H1 (cell line): ENCODE data around the gene B9D1. TPM values are rescaled to one million over a fixed set of nuclear protein-coding genes. Genes with fewer than 3 reads are reported as not detected.

Source experiments
- CTCF ChIA-PET: fragments of 300-600 bp; sonication (Branson Sonifier 250); formaldehyde crosslinking; loops from one replicate; lab custom pipeline; 2021; ENCODE audit not compliant: partially characterized antibody; lab: Charles Lee
- POLR2A ChIA-PET: fragments of 300-600 bp; sonication (Branson Sonifier 250); formaldehyde crosslinking; loops from one replicate; lab custom pipeline; 2021; ENCODE audit warnings: inconsistent platforms; ENCODE audit not compliant: partially characterized antibody; lab: Charles Lee
- DNase-seq, 2 experiments: peaks; one replicate each; pipeline versions ENCODE4 v3.0.0 to v3.0.0-alpha.2; 2010 to 2022; ENCODE audit warnings: low spot score in 2 of 2, low read depth in 1 of 2, mixed read lengths in 1 of 2
- FAIRE-seq: peaks from 2 replicates; lab custom pipeline; 2011; peaks lifted over from hg19 to GRCh38; lab: Jason Lieb, UNC
- H2AFZ ChIP-seq: 2 replicates; pipeline ENCODE4 v1.8.1; 2012; ENCODE audit warnings: low read length, inconsistent platforms
- H2AK5ac ChIP-seq: 2 replicates; pipeline ENCODE4 v1.6.1; 2013; ENCODE audit warnings: low read depth, low read length
- H2BK120ac ChIP-seq: replicated peaks from 2 replicates; pipeline ENCODE3; 2013; ENCODE audit warnings: low read depth, low read length, inconsistent platforms
- H2BK12ac ChIP-seq: 2 replicates; pipeline ENCODE4 v1.6.1; 2013; ENCODE audit warnings: low read depth, low read length
- H2BK15ac ChIP-seq: 2 replicates; pipeline ENCODE4 v1.6.1; 2013; ENCODE audit warnings: low read length
- H2BK20ac ChIP-seq: 2 replicates; pipeline ENCODE4 v1.6.1; 2013; ENCODE audit warnings: low read length
- H2BK5ac ChIP-seq: 2 replicates; pipeline ENCODE4 v1.6.1; 2013; ENCODE audit warnings: low read depth, low read length
- H3K14ac ChIP-seq: 2 replicates; pipeline ENCODE4 v1.6.1; 2013; ENCODE audit warnings: inconsistent platforms; ENCODE audit not compliant: insufficient read length
- H3K18ac ChIP-seq: 2 replicates; pipeline ENCODE4 v1.6.1; 2013; ENCODE audit warnings: low read length; ENCODE audit errors: extremely low read depth
- H3K23ac ChIP-seq: 2 replicates; pipeline ENCODE4 v1.6.1; 2013; ENCODE audit warnings: inconsistent platforms; ENCODE audit not compliant: insufficient read length
- H3K23me2 ChIP-seq: 2 replicates; pipeline ENCODE4 v1.6.1; 2013; ENCODE audit warnings: low read depth, low read length
- H3K27ac ChIP-seq: 2 replicates; pipeline ENCODE4 v1.6.1; 2011; ENCODE audit warnings: low read depth, low read length, inconsistent platforms
- H3K27me3 ChIP-seq, 4 experiments: replicated peaks in 1 of 4; 1 replicate in 1 of 4; 2 replicates in 3 of 4; pipeline versions ENCODE4 v1.6.1 to v1.8.1; 2011 to 2013; ENCODE audit warnings: low read length in 3 of 4, mild to moderate bottlenecking in 3 of 4, inconsistent platforms in 2 of 4, mixed read lengths in 2 of 4, moderate library complexity in 1 of 4; ENCODE audit not compliant: control insufficient read depth in 3 of 4, insufficient read depth in 3 of 4; ENCODE audit errors: extremely low read depth in 1 of 4
- H3K36me3 ChIP-seq, 4 experiments: 2 replicates each; pipeline versions ENCODE4 v1.6.1 to v1.8.1; 2011 to 2013; ENCODE audit warnings: mild to moderate bottlenecking in 4 of 4, low read length in 3 of 4, moderate library complexity in 2 of 4, control low read depth in 1 of 4, inconsistent platforms in 1 of 4; ENCODE audit not compliant: insufficient read depth in 4 of 4, control insufficient read depth in 2 of 4
- H3K4ac ChIP-seq: replicated peaks from 2 replicates; pipeline ENCODE3; 2013; ENCODE audit warnings: low read length, low read depth, mixed read lengths, inconsistent platforms; ENCODE audit not compliant: insufficient read length
- H3K4me1 ChIP-seq, 4 experiments: replicated peaks in 1 of 4; 1 replicate in 1 of 4; 2 replicates in 3 of 4; pipeline versions ENCODE4 v1.6.1 to v1.8.1; 2011 to 2013; ENCODE audit warnings: low read length in 3 of 4, inconsistent platforms in 2 of 4, mixed read lengths in 1 of 4; ENCODE audit not compliant: insufficient read depth in 4 of 4, control insufficient read depth in 3 of 4
- H3K4me2 ChIP-seq, 2 experiments: 2 replicates each; pipeline versions ENCODE4 v1.6.1 to v1.8.1; 2011 to 2013; ENCODE audit warnings: low read depth in 2 of 2, low read length in 2 of 2, control low read depth in 1 of 2, inconsistent platforms in 1 of 2, mild to moderate bottlenecking in 1 of 2; ENCODE audit not compliant: insufficient read depth in 1 of 2
- H3K4me3 ChIP-seq, 4 experiments: fragments of 200-600, 300-600 bp in 1 of 4; sonication (generic), shearing (Covaris generic), sonication (Bioruptor Twin) in 1 of 4; 2 replicates each; pipeline versions ENCODE4 v1.5.1 to v1.8.1; 2011 to 2016; ENCODE audit warnings: low read length in 4 of 4, low read depth in 3 of 4, control low read depth in 2 of 4, inconsistent platforms in 2 of 4, mild to moderate bottlenecking in 2 of 4, mixed read lengths in 1 of 4, moderate library complexity in 1 of 4; ENCODE audit not compliant: insufficient read depth in 2 of 4; ENCODE audit errors: extremely low read depth in 1 of 4
- H3K56ac ChIP-seq: replicated peaks from 2 replicates; pipeline ENCODE3; 2013; ENCODE audit warnings: low read depth, mild to moderate bottlenecking, mixed read lengths, low read length, inconsistent platforms; ENCODE audit not compliant: insufficient read length
- H3K79me1 ChIP-seq: 2 replicates; pipeline ENCODE4 v1.6.1; 2013; ENCODE audit warnings: low read depth, low read length, control low read depth
- H3K79me2 ChIP-seq, 2 experiments: 2 replicates each; pipeline versions ENCODE4 v1.6.1 to v1.8.1; 2012 to 2013; ENCODE audit warnings: low read length in 2 of 2, mild to moderate bottlenecking in 2 of 2, inconsistent platforms in 1 of 2; ENCODE audit not compliant: insufficient read depth in 2 of 2, control insufficient read depth in 1 of 2
- H3K9ac ChIP-seq, 4 experiments: replicated peaks in 1 of 4; 1 replicate in 1 of 4; 2 replicates in 3 of 4; pipeline versions ENCODE4 v1.6.1 to v1.8.1; 2011 to 2013; ENCODE audit warnings: low read depth in 3 of 4, low read length in 3 of 4, control low read depth in 2 of 4, mild to moderate bottlenecking in 2 of 4, moderate library complexity in 2 of 4, inconsistent platforms in 1 of 4; ENCODE audit errors: extremely low read depth in 1 of 4
- H3K9me3 ChIP-seq, 2 experiments: 2 replicates each; pipeline versions ENCODE4 v1.6.1 to v1.8.1; 2012 to 2013; ENCODE audit warnings: mild to moderate bottlenecking in 2 of 2, moderate library complexity in 2 of 2, control low read depth in 1 of 2, inconsistent platforms in 1 of 2, low read depth in 1 of 2, low read length in 1 of 2, mixed read lengths in 1 of 2; ENCODE audit not compliant: insufficient read depth in 2 of 2
- H4K20me1 ChIP-seq, 2 experiments: replicated peaks in 1 of 2; 2 replicates each; pipeline versions ENCODE3 to v1.8.1; 2011 to 2013; ENCODE audit warnings: inconsistent platforms in 2 of 2, low read length in 2 of 2, mild to moderate bottlenecking in 1 of 2; ENCODE audit not compliant: insufficient read depth in 2 of 2, control insufficient read depth in 1 of 2
- H4K5ac ChIP-seq: 2 replicates; pipeline ENCODE4 v1.6.1; 2013; ENCODE audit warnings: low read length, low read depth, mixed read lengths, inconsistent platforms; ENCODE audit not compliant: insufficient read length
- H4K8ac ChIP-seq: 2 replicates; pipeline ENCODE4 v1.8.0; 2013; ENCODE audit warnings: mild to moderate bottlenecking, moderate library complexity, low read length, inconsistent platforms; ENCODE audit not compliant: insufficient read depth; ENCODE audit errors: extremely low read depth
- H4K91ac ChIP-seq: replicated peaks from 2 replicates; pipeline ENCODE3; 2013; ENCODE audit warnings: low read length, mixed read lengths, inconsistent platforms; ENCODE audit not compliant: insufficient read length
- ASH2L ChIP-seq: fragments of 200-600, 300-600 bp; sonication (generic); IDR thresholded peaks from one replicate; pipeline ENCODE4 v1.7.1; 2017; ENCODE audit warnings: low read length
- PHF8 ChIP-seq: fragments of 200-600 bp; sonication (generic); conservative IDR thresholded peaks from 2 replicates; pipeline ENCODE4 v1.7.1; 2012; ENCODE audit warnings: low read depth, mild to moderate bottlenecking, inconsistent platforms, low read length, moderate library complexity
- SIRT6 ChIP-seq: IDR thresholded peaks from one replicate; pipeline ENCODE4 v1.7.1; 2012; ENCODE audit warnings: low read length, inconsistent platforms
- TEAD4 ChIP-seq: IDR thresholded peaks from 2 replicates; pipeline ENCODE4 v1.6.1; 2012; ENCODE audit warnings: low read depth, low read length, inconsistent platforms, mixed read lengths
- WGBS, 2 experiments: shearing (Covaris generic) in 1 of 2; methylation state at CpG; one replicate each; pipeline versions ENCODE4 v1.1.6 to v1.1.7; 2013 to 2015; ENCODE audit warnings: low lambda C conversion rate in 2 of 2, mixed read lengths in 2 of 2, inconsistent platforms in 1 of 2, low coverage in 1 of 2, missing lambda C conversion rate in 1 of 2; ENCODE audit not compliant: insufficient replicate concordance in 2 of 2, insufficient coverage in 1 of 2, insufficient read length in 1 of 2; ENCODE audit errors: extremely low coverage in 1 of 2, missing lambda C conversion rate in 1 of 2; 5-methylcytosine and 5-hydroxymethylcytosine counted together
- polyA plus RNA-seq, 7 experiments: library from polyadenylated mRNA; depleted of rRNA in 3 of 7; stranded (reverse) in 5 of 7; unstranded in 2 of 7; fragments of >200 nt in 5 of 7; fragments of 200-250 nt in 2 of 7; gene quantifications; 1 replicate in 5 of 7; 2 replicates in 1 of 7; 4 replicates in 1 of 7; pipeline versions ENCODE4 v1.2.1 to v1.2.3, GENCODE V29; 2011 to 2013; ENCODE audit warnings: missing spikeins in 2 of 7, mixed read lengths in 2 of 7
- total RNA-seq: library from RNA; stranded (reverse); fragmentation: NEBNext Ultra II Directional; extraction: Animal tissue kit (Norgen Biotek cat#: 25700); gene quantifications from 2 replicates; pipeline ENCODE4 v1.2.1, GENCODE V29; 2021

Gene B9D1
- total and polyA plus RNA-seq, 2 of the 8 experiments (the other 6 are each of a cell fraction or from before 2014, with no cell fraction given): 24.6 to 65.7 TPM

GRCh38 chr17:19385521-19385983 lies 23.0 kb upstream of the B9D1 start:
- Histone ChIP-seq H3K23ac (no peak overlapping the region), H3K23me2 (peaks cover 3% of the 10 kb centered on the region; the same call in 1 of the 2 replicates), H3K4me3 (no peak overlapping the region), H3K9me3 (no peaks in the 10 kb centered on the region), H2BK15ac (no peak overlapping the region), H3K4ac (no peak overlapping the region), H3K79me1 (peaks cover 5% of the 10 kb centered on the region), H2AK5ac (no peak overlapping the region), H3K4me2 (no peak overlapping the region), H3K79me2 (peaks cover 0 to 9% of the 10 kb centered on the region in 2 experiments; a peak in 2 of 4 replicates), H3K14ac (no peak overlapping the region), H4K8ac (no peak overlapping the region), H3K27me3 (no peaks in the 10 kb centered on the region), H3K9ac (no peak overlapping the region), H2AFZ (no peak overlapping the region), H3K27ac (no peak overlapping the region), H3K18ac (no peak overlapping the region), H2BK20ac (no peak overlapping the region), H3K56ac (no peak overlapping the region), H2BK120ac (no peak overlapping the region), H4K20me1 (peaks cover 3 to 19% of the 10 kb centered on the region in 2 experiments), H2BK12ac (no peak overlapping the region), H3K4me1 (peaks cover 4 to 16% (median 12%) of the 10 kb centered on the region in 4 experiments), H2BK5ac (no peak overlapping the region), H4K5ac (no peak overlapping the region), H4K91ac (no peak overlapping the region), H3K36me3 (peaks cover 29 to 48% (median 36%) of the 10 kb centered on the region in 4 experiments)
- WGBS, 2 experiments: 85% methylated on average over 8 of the region's 9 CpGs; no CpG with 5 or more reads in 1 of the 2 experiments
- no peak for DNase-seq
- TF ChIP-seq SIRT6 (no peak), ASH2L (no peak), PHF8 (no peak), TEAD4 (no peak)
- ChIA-PET POLR2A (interaction anchor here (0.6 to 2.7 kb wide), 11 partner anchors 7 to 608 kb away, joined by 3 to 23 read pairs (median 5); partner anchors contain the start of gene MAPK7), CTCF (interaction anchor here (1.0 to 2.1 kb wide), 7 partner anchors 14 to 381 kb away, joined by 3 to 12 read pairs (median 5); partner anchors contain the start of gene B9D1)
- no peak for FAIRE-seq
